B cell (primary cell): ENCODE results near the gene MRGPRX4. TPM values are rescaled to one million over a fixed set of nuclear protein-coding genes. Genes with fewer than 3 reads are reported as not detected.

Source experiments
- ATAC-seq: fragments of 200-7000 bp; cut with Tn5 transposase; one replicate; pipeline ENCODE4 v1.10.0; 2021; ENCODE audit warnings: low read depth, mild to moderate bottlenecking, moderate number of reproducible peaks, moderate library complexity
- CTCF ChIA-PET: fragments of 350-600 bp; sonication (Branson Sonifier 250); formaldehyde crosslinking; loops from one replicate; lab custom pipeline; 2021; ENCODE audit warnings: antibody characterized with exemption, inconsistent platforms; lab: Charles Lee
- POLR2A ChIA-PET: fragments of 350-600 bp; sonication (Branson Sonifier 250); formaldehyde crosslinking; loops from one replicate; lab custom pipeline; 2021; ENCODE audit warnings: antibody characterized with exemption; lab: Charles Lee
- DNase-seq: peaks from one replicate; pipeline ENCODE4 v3.0.0; 2013
- H2AFZ ChIP-seq: 2 replicates; pipeline ENCODE4 v1.6.1; 2012; ENCODE audit warnings: mild to moderate bottlenecking, low read depth, low read length; ENCODE audit not compliant: insufficient read depth, poor library complexity, severe bottlenecking
- H3K27ac ChIP-seq, 2 donors: 1 replicate in 1 of 2; 2 replicates in 1 of 2; pipeline ENCODE4 v1.5.1; 2012 to 2013; ENCODE audit warnings: low read length in 2 of 2, mild to moderate bottlenecking in 2 of 2, moderate library complexity in 1 of 2
- H3K27me3 ChIP-seq, 4 experiments: fragments of 200-600 bp in 1 of 4; sonication (generic) in 1 of 4; replicated peaks in 1 of 4; 1 replicate in 2 of 4; 2 replicates in 2 of 4; pipeline versions ENCODE4 v1.6.1 to v1.7.0; 2013 to 2016; ENCODE audit warnings: low read length in 3 of 4, mild to moderate bottlenecking in 2 of 4, mixed read lengths in 1 of 4, moderate library complexity in 1 of 4; ENCODE audit not compliant: insufficient read depth in 4 of 4, control insufficient read depth in 3 of 4; ENCODE audit errors: control extremely low read depth in 1 of 4
- H3K36me3 ChIP-seq, 2 experiments: replicated peaks in 1 of 2; 1 replicate in 1 of 2; 2 replicates in 1 of 2; pipeline versions ENCODE4 v1.6.1 to v1.7.1; 2013; ENCODE audit warnings: low read length in 1 of 2; ENCODE audit not compliant: insufficient read depth in 2 of 2, control insufficient read depth in 1 of 2; ENCODE audit errors: control extremely low read depth in 1 of 2, extremely low read depth in 1 of 2
- H3K4me1 ChIP-seq, 2 donors: fragments of 200-600 bp in 1 of 2; sonication (generic) in 1 of 2; 1 replicate in 1 of 2; 2 replicates in 1 of 2; pipeline versions ENCODE4 v1.5.1 to v1.6.1; 2013 to 2017; ENCODE audit warnings: low read length in 2 of 2; ENCODE audit not compliant: control insufficient read depth in 2 of 2, insufficient read depth in 2 of 2
- H3K4me2 ChIP-seq: replicated peaks from 2 replicates; pipeline ENCODE3; 2012; ENCODE audit warnings: mild to moderate bottlenecking, low read depth, low read length; ENCODE audit not compliant: poor library complexity, severe bottlenecking
- H3K4me3 ChIP-seq, 5 experiments: fragments of 200-600 bp in 1 of 5; sonication (generic) in 1 of 5; 1 replicate in 3 of 5; 2 replicates in 2 of 5; pipeline versions ENCODE4 v1.5.1 to v1.7.0; 2011 to 2016; ENCODE audit warnings: low read length in 4 of 5, mild to moderate bottlenecking in 4 of 5, low read depth in 2 of 5, control low read depth in 1 of 5, moderate library complexity in 1 of 5; ENCODE audit not compliant: insufficient read depth in 1 of 5; ENCODE audit errors: control extremely low read depth in 1 of 5, extremely low read depth in 1 of 5
- H3K79me2 ChIP-seq: fragments of 200-600 bp; sonication (generic); one replicate; pipeline ENCODE4 v1.6.0; 2016; ENCODE audit warnings: low read length; ENCODE audit not compliant: control insufficient read depth, insufficient read depth
- H3K9ac ChIP-seq: fragments of 200-600 bp; sonication (generic); 2 replicates; pipeline ENCODE4 v1.6.1; 2017; ENCODE audit warnings: mild to moderate bottlenecking, low read length, moderate library complexity
- H3K9me3 ChIP-seq, 3 donors: one replicate each; pipeline versions ENCODE4 v1.6.1 to v1.7.1; 2013; ENCODE audit warnings: low read length in 2 of 3; ENCODE audit not compliant: control insufficient read depth in 2 of 3, insufficient read depth in 1 of 3; ENCODE audit errors: control extremely low read depth in 1 of 3
- H4K20me1 ChIP-seq: 2 replicates; pipeline ENCODE4 v1.6.0; 2012; ENCODE audit warnings: mild to moderate bottlenecking, low read length; ENCODE audit not compliant: insufficient read depth, control insufficient read depth, poor library complexity, severe bottlenecking
- H3K27ac Mint-ChIP-seq: one replicate; pipeline ENCODE4 v1.8.0; 2021; ENCODE audit warnings: mixed read lengths
- H3K27me3 Mint-ChIP-seq: one replicate; pipeline ENCODE4 v1.8.0; 2021; ENCODE audit warnings: mixed read lengths
- H3K4me1 Mint-ChIP-seq: one replicate; pipeline ENCODE4 v1.8.0; 2021; ENCODE audit warnings: mixed read lengths
- H3K4me3 Mint-ChIP-seq: one replicate; pipeline ENCODE4 v1.8.0; 2021; ENCODE audit warnings: mixed read lengths
- H3K9me3 Mint-ChIP-seq: one replicate; pipeline ENCODE4 v1.8.0; 2022; ENCODE audit warnings: mixed read lengths; ENCODE audit not compliant: insufficient read depth
- CTCF ChIP-seq: fragments of 200-600 bp; IDR thresholded peaks from one replicate; pipeline ENCODE4 v1.8.0; 2022; ENCODE audit warnings: antibody characterized with exemption, mild to moderate bottlenecking
- EZH2 ChIP-seq: IDR thresholded peaks from 2 replicates; pipeline ENCODE4 v1.6.1; 2012; ENCODE audit warnings: borderline replicate concordance, low read depth, mild to moderate bottlenecking, moderate library complexity, low read length; ENCODE audit not compliant: insufficient read depth, poor library complexity, severe bottlenecking
- WGBS: methylation state at CpG from one replicate; pipeline ENCODE4 v1.1.5; 2013; ENCODE audit warnings: missing lambda C conversion rate; ENCODE audit not compliant: insufficient coverage; 5-methylcytosine and 5-hydroxymethylcytosine counted together
- intact Hi-C: fragments of 100-400 bp; cut with micrococcal nuclease; formaldehyde crosslinking; loops from one replicate; pipeline ENCODE4 v1.10.0; 2022
- polyA plus RNA-seq: library from polyadenylated mRNA; depleted of rRNA; stranded (reverse); fragments of >200 nt; gene quantifications from 2 replicates; pipeline ENCODE4 v1.2.3, GENCODE V29; 2012
- total RNA-seq, 2 donors: library from RNA; stranded (reverse); fragments of 120-200 nt in 1 of 2; gene quantifications; 1 replicate in 1 of 2; 2 replicates in 1 of 2; pipeline versions ENCODE4 v1.2.3 to v1.2.4, GENCODE V29; 2013 to 2022

Gene MRGPRX4
- total and polyA plus RNA-seq, 2 donors (not counting 1 experiment from before 2014, with no cell fraction given) = 0.12 TPM; not detected in 1

GRCh38 chr11:18203723-18204122 lies 31.1 kb downstream of the MRGPRX4 start:
- H3K9me3 ChIP-seq = peaks cover 0 to 4% (median 0%) of the 10 kb centered on the region in 3 donors
- H3K79me2 ChIP-seq = no peaks in the 10 kb centered on the region
- Mint-ChIP-seq H3K4me3 (no peak overlapping the region), H3K27ac (no peak overlapping the region), H3K9me3 (no peaks in the 10 kb centered on the region), H3K27me3 (peaks cover 66% of the 10 kb centered on the region), H3K4me1 (no peaks in the 10 kb centered on the region)
- intact Hi-C loops = no loop called here
- H3K9ac ChIP-seq = no peak overlapping the region
- no peak for TF ChIP-seq EZH2
- no peak for TF ChIP-seq CTCF
- H3K27me3 ChIP-seq = peaks cover 0 to 7% (median 0%) of the 10 kb centered on the region in 4 experiments
- WGBS = 33% methylated on average over 6 of the region's 6 CpGs
- no peak overlapping the region for H3K4me3 ChIP-seq
- H3K36me3 ChIP-seq = no peaks in the 10 kb centered on the region
- ChIA-PET CTCF (interaction anchor here (0.9 kb wide), 1 partner anchor 14 kb away, joined by 3 read pairs; no protein-coding TSS in a partner anchor), POLR2A (no interaction called here)
- H3K4me1 ChIP-seq = no peaks in the 10 kb centered on the region
- no peaks in the 10 kb centered on the region for H4K20me1 ChIP-seq
- H3K4me2 ChIP-seq = no peak overlapping the region
- no peak for DNase-seq
- H3K27ac ChIP-seq = no peak overlapping the region
- no peak for ATAC-seq
- no peak overlapping the region for H2AFZ ChIP-seq

GRCh38 chr11:18204220-18204619 lies 31.6 kb downstream of the MRGPRX4 start:
- no peak overlapping the region for H3K27ac ChIP-seq
- H3K9ac ChIP-seq = no peak overlapping the region
- H3K79me2 ChIP-seq = no peaks in the 10 kb centered on the region
- Mint-ChIP-seq H3K27ac (no peak overlapping the region), H3K4me1 (no peaks in the 10 kb centered on the region), H3K27me3 (peaks cover 68% of the 10 kb centered on the region), H3K9me3 (no peaks in the 10 kb centered on the region), H3K4me3 (no peak overlapping the region)
- 92% methylated on average over 3 of the region's 3 CpGs for WGBS
- H4K20me1 ChIP-seq = no peaks in the 10 kb centered on the region
- H3K4me2 ChIP-seq = no peak overlapping the region
- no peaks in the 10 kb centered on the region for H3K36me3 ChIP-seq
- TF ChIP-seq CTCF (no peak), EZH2 (no peak)
- ChIA-PET CTCF (interaction anchor here (0.9 kb wide), 1 partner anchor 14 kb away, joined by 3 read pairs; no protein-coding TSS in a partner anchor), POLR2A (no interaction called here)
- no peak for DNase-seq
- H3K4me1 ChIP-seq = no peaks in the 10 kb centered on the region
- H3K4me3 ChIP-seq = no peak overlapping the region
- intact Hi-C loops = no loop called here
- H2AFZ ChIP-seq = no peak overlapping the region
- no peak for ATAC-seq
- H3K27me3 ChIP-seq = peaks cover 0 to 12% (median 0%) of the 10 kb centered on the region in 4 experiments
- H3K9me3 ChIP-seq = peaks cover 0 to 8% (median 0%) of the 10 kb centered on the region in 3 donors
